ENCODE data around the gene EEIG1. TPM values are rescaled to one million over a fixed set of nuclear protein-coding genes. Genes with fewer than 3 reads are reported as not detected.

Gene EEIG1
- total RNA-seq, 4 donors from 2014 or later = 4.8 to 9.0 (median 7.1) TPM

- TF ChIP-seq CTCF (IDR thresholded peaks at IDR 0.05) = no peak
- no peak for DNase-seq (ENCODE audit: low spot score)
- ATAC-seq (ENCODE audit: low FRiP score) = no peak
Measured at GRCh38 chr9:127953154-127953553, 27.6 kb downstream of the EEIG1 start.

- DNase-seq (ENCODE audit: low spot score) (no peak), ATAC-seq (ENCODE audit: low FRiP score) (no peak)
Measured at GRCh38 chr9:127950513-127951289, 30.1 kb downstream of the EEIG1 start.

GRCh38 chr9:127949827-127950512 lies 30.8 kb downstream of the EEIG1 start:
- ATAC-seq (ENCODE audit: low FRiP score) (no peak), DNase-seq (ENCODE audit: low spot score) (no peak)
- TF ChIP-seq CTCF (IDR thresholded peaks at IDR 0.05) = no peak

More at GRCh38 chr9:127950513-127951289, 30.1 kb downstream of the EEIG1 start:
- TF ChIP-seq CTCF (IDR thresholded peaks at IDR 0.05) = no peak

- no peak for DNase-seq (ENCODE audit: low spot score)
- no peak for ATAC-seq (ENCODE audit: low FRiP score)
- no peak for TF ChIP-seq CTCF (IDR thresholded peaks at IDR 0.05)
Measured at GRCh38 chr9:127947841-127948710, 32.7 kb downstream of the EEIG1 start.

- TF ChIP-seq CTCF (IDR thresholded peaks at IDR 0.05) = no peak
- ATAC-seq (ENCODE audit: low FRiP score) (no peak), DNase-seq (ENCODE audit: low spot score) (no peak)
Measured at GRCh38 chr9:127946728-127947127, 34.1 kb downstream of the EEIG1 start.

- no peak for TF ChIP-seq CTCF (IDR thresholded peaks at IDR 0.05)
- DNase-seq (ENCODE audit: low spot score) = no peak
- no peak for ATAC-seq (ENCODE audit: low FRiP score)
Measured at GRCh38 chr9:127945942-127946341, 34.8 kb downstream of the EEIG1 start.

All from omental fat pad (tissue), 4 donors.